MM.1S (cell line): Measurements from ENCODE around the gene RDH16.

Experiments used
- EZH2 ChIP-seq: fragments of 300-600 bp; sonication (generic); optimal IDR thresholded peaks from 2 replicates; pipeline ENCODE3; 2017; ENCODE audit warnings: low read depth, mild to moderate bottlenecking, antibody characterized with exemption, low read length, mixed read lengths
- TF ChIP-seq, protein P1 (sequence below): fragments of 300-600 bp; sonication (generic); IDR thresholded peaks from 2 replicates; pipeline ENCODE4 v1.5.1; 2016; ENCODE audit warnings: antibody characterized with exemption, low read length, mixed read lengths

DNA sequence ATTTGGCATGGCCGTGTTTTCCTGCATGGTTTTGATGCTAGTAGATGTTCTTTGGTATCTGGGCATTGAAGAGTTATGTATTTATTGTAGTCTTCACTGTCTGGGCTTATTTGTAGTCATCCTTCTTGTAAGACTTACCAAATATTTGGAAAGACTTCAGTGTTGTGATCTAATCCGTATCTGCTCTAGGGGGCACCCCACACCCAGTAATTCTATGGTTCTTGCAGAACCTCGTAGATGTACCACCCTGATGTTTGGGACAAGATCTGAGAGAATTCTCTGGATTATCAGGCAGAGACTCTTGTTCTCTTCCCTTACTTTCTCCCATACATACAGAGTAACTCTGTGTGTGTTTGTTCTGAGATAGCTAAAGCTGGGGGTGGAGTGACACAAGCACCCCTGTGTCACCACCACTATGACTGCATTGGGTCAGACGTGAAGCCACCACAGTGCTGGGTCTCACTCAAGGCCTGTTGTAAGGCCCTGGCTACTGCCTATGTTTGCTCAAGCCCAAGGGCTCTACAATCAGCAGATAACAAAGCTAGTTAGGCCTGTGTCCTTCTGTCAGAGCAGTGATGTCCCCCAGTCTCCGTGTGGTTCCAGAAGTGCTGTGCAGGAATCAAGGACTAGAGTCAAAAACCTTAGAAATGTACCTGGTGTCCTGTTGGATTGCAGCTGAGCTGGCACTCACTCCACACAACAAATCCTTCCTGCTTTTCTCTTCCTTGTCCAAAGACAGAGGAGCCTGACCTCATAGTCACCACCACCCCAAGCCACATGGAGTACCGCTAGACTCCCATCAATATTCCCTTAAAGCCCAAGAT is 9.6 kb downstream of the RDH16 start:
- TF ChIP-seq, protein P1, sequence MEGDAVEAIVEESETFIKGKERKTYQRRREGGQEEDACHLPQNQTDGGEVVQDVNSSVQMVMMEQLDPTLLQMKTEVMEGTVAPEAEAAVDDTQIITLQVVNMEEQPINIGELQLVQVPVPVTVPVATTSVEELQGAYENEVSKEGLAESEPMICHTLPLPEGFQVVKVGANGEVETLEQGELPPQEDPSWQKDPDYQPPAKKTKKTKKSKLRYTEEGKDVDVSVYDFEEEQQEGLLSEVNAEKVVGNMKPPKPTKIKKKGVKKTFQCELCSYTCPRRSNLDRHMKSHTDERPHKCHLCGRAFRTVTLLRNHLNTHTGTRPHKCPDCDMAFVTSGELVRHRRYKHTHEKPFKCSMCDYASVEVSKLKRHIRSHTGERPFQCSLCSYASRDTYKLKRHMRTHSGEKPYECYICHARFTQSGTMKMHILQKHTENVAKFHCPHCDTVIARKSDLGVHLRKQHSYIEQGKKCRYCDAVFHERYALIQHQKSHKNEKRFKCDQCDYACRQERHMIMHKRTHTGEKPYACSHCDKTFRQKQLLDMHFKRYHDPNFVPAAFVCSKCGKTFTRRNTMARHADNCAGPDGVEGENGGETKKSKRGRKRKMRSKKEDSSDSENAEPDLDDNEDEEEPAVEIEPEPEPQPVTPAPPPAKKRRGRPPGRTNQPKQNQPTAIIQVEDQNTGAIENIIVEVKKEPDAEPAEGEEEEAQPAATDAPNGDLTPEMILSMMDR, result peak; percentile 7; the same call in 1 of the 2 replicates
- no peak for TF ChIP-seq EZH2
